Esophagus squamous epithelium (tissue), 4 donors: ENCODE results near the gene GP1BA.

Experiments
- POLR2A ChIP-seq, 4 donors: fragments of 450-650 bp; IDR thresholded peaks; one replicate each; pipeline ENCODE4 v1.6.1; 2017; ENCODE audit warnings: antibody characterized with exemption in 4 of 4, mild to moderate bottlenecking in 4 of 4, moderate library complexity in 3 of 4
- TF ChIP-seq, protein P1 (sequence below), 6 experiments: fragments of 450-650 bp in 4 of 6; fragments of 200-600 bp in 2 of 6; sonication (generic) in 2 of 6; IDR thresholded peaks; one replicate each; pipeline ENCODE4 v1.5.1; 2016 to 2019; ENCODE audit warnings: antibody characterized with exemption in 6 of 6, mild to moderate bottlenecking in 4 of 6, moderate library complexity in 4 of 6

GRCh38 chr17:4902540-4902939 lies 29.5 kb upstream of the GP1BA start:
- TF ChIP-seq, protein P1, sequence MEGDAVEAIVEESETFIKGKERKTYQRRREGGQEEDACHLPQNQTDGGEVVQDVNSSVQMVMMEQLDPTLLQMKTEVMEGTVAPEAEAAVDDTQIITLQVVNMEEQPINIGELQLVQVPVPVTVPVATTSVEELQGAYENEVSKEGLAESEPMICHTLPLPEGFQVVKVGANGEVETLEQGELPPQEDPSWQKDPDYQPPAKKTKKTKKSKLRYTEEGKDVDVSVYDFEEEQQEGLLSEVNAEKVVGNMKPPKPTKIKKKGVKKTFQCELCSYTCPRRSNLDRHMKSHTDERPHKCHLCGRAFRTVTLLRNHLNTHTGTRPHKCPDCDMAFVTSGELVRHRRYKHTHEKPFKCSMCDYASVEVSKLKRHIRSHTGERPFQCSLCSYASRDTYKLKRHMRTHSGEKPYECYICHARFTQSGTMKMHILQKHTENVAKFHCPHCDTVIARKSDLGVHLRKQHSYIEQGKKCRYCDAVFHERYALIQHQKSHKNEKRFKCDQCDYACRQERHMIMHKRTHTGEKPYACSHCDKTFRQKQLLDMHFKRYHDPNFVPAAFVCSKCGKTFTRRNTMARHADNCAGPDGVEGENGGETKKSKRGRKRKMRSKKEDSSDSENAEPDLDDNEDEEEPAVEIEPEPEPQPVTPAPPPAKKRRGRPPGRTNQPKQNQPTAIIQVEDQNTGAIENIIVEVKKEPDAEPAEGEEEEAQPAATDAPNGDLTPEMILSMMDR (IDR thresholded peaks at IDR 0.05): no peak
- TF ChIP-seq POLR2A (IDR thresholded peaks at IDR 0.05): no peak
